GM19099 (cell line): Measurements from ENCODE around the gene RDX.

Source experiments
- POLR2A ChIP-seq: IDR thresholded peaks from 3 replicates; pipeline ENCODE4 v1.6.1; 2011; ENCODE audit warnings: low read depth; ENCODE audit not compliant: insufficient read length; ENCODE audit errors: extremely low read depth

Gene RDX

GRCh38 chr11:110196884-110197420 lies 99.5 kb downstream of the RDX start:
- TF ChIP-seq POLR2A: no peak

- TF ChIP-seq POLR2A: no peak
Measured at GRCh38 chr11:110196241-110196754, 100.1 kb downstream of the RDX start.

GRCh38 chr11:110190885-110191284 lies 105.5 kb downstream of the RDX start:
- no peak for TF ChIP-seq POLR2A

- TF ChIP-seq POLR2A: no peak
Measured at GRCh38 chr11:110187731-110188130, 108.7 kb downstream of the RDX start.

- TF ChIP-seq POLR2A: no peak
Measured at GRCh38 chr11:110186867-110187266, 109.5 kb downstream of the RDX start.

- TF ChIP-seq POLR2A: no peak
Measured at GRCh38 chr11:110186456-110186855, 110.0 kb downstream of the RDX start.

GRCh38 chr11:110185599-110185998 lies 110.8 kb downstream of the RDX start:
- TF ChIP-seq POLR2A: no peak

- no peak for TF ChIP-seq POLR2A
Measured at GRCh38 chr11:110185121-110185591, 111.3 kb downstream of the RDX start.

- no peak for TF ChIP-seq POLR2A
Measured at GRCh38 chr11:110184456-110184855, 112.0 kb downstream of the RDX start.

GRCh38 chr11:110182886-110183285 lies 113.5 kb downstream of the RDX start:
- TF ChIP-seq POLR2A: no peak

- no peak for TF ChIP-seq POLR2A
Measured at GRCh38 chr11:110179064-110179463, 117.3 kb downstream of the RDX start.

GRCh38 chr11:110177086-110177456 lies 119.3 kb downstream of the RDX start:
- no peak for TF ChIP-seq POLR2A

- no peak for TF ChIP-seq POLR2A
Measured at GRCh38 chr11:110176366-110177085, 119.9 kb downstream of the RDX start.

- TF ChIP-seq POLR2A: no peak
Measured at GRCh38 chr11:110174645-110175310, 121.6 kb downstream of the RDX start.

GRCh38 chr11:110173811-110174644 lies 122.4 kb downstream of the RDX start:
- no peak for TF ChIP-seq POLR2A
